Fibroblast of the aortic adventitia (primary cell): ENCODE data around the gene LRRC36. TPM values are rescaled to one million over a fixed set of nuclear protein-coding genes. Genes with fewer than 3 reads are reported as not detected.

ENCODE experiments used
- DNase-seq: peaks from one replicate; pipeline ENCODE4 v3.0.0-alpha.2; 2010; ENCODE audit warnings: low read depth
- H3K4me3 ChIP-seq: 2 replicates; pipeline ENCODE4 v1.5.1; 2011; ENCODE audit warnings: low read depth, mild to moderate bottlenecking, control low read depth, low read length, moderate library complexity
- CTCF ChIP-seq: IDR thresholded peaks from 2 replicates; pipeline ENCODE4 v1.5.1; 2011; ENCODE audit warnings: mild to moderate bottlenecking, low read length, control low read depth, inconsistent platforms; ENCODE audit not compliant: insufficient read depth
- total RNA-seq: library from RNA; depleted of rRNA; stranded (reverse); fragments of >200 nt; gene quantifications from 2 replicates; pipeline ENCODE4 v1.2.3, GENCODE V29; 2012; ENCODE audit warnings: low replicate concordance

The LRRC36 gene
- not detected in 2 replicates for total RNA-seq

DNA sequence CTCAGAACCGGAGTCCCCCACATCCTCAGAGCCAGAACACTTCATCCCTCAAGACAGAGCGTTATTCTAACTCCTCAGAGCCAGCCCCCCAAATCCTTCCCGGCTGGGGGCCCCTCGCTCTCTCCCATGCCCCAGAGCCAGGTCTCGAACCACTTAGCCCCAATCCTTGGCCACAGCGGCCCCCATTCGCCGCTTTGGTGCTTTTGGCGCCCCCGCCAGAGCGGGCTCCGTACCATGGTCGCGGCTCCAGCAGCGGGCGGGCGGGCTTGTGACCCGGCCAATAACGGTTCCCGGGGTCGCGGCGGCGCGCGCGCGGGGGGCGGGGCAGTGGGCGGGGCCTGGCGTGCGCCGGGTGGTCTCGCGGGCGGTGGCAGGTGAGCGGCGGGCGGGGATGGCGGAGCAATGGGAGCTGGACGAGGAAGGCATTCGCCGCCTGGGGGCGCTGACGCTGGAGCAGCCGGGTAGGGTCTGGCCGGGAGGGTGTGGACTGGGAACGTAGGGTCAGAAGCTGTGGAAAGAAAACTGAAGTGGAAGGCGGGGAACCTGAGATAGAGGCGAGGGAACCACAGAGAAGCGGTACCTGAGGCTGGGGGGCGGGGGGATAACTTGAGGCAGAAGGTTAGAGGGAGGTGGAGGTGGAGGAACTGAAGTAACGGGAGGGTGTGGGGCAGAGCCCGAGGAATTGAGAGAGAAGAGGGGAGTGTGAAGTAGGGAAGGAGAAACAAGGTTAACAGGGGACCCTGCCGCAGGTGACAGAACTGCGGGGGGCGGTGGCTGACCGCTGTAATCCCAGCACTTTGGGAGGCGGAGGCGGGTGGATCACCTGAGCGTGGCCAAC, at the start of gene LRRC36, which contains the start of gene KCTD19:
TSS of gene LRRC36 (plus strand) at position 344 of the 838 bp plus-strand sequence. CDS start at position 392, 48 bp downstream.
TSS of gene KCTD19 (minus strand) at position 270 of the 838 bp plus-strand sequence. CDS start at position 236, 34 bp downstream.
- DNase-seq: no peak
- peak; percentile 23 for TF ChIP-seq CTCF
- peak within 1 kb of the TSS; percentile 55 for H3K4me3 ChIP-seq

DNA sequence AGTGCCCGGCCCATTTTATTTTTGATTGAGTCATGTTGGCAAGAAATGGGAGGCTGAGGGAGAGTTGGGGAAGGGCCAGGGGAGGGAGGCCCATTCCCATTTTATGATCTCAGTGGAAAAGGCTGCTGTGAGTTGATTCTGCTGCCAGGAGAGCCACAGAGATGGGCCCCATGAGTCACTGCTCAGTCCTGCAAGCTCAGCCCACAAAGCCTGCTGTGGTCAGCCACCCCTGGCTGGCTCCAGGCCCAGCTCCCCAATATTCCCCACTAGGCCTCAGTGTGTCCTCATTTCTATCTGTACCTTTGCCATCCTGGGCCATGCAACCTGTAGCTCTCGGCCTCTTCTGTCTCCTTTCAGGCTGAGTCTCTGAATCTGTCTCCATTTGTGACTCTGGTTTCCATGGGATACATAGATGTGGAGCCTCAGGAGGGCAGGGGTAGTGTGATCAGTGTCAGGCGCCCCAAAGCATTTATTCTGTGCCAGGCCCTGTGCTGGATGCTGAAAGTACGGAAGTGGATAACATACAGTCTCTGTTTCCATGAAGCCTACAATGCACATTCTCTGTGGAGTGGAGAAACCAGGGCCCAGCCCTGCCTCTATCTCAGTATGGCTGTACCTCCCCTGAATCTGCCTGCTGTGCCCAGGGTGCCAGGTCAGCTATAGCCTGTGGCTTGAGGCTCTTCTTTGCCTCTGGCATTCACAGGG, 49.2 kb upstream of the LRRC36 start:
- peak; percentile 99 for DNase-seq
- no peak for TF ChIP-seq CTCF
- peak overlapping the region; percentile 6 for H3K4me3 ChIP-seq

- H3K4me3 ChIP-seq: peak overlapping the region; percentile 67
- peak; percentile 90 for DNase-seq
- TF ChIP-seq CTCF: no peak
Measured at GRCh38 chr16:67277999-67278772, 48.4 kb upstream of the LRRC36 start.

- peak overlapping the region; percentile 67 for H3K4me3 ChIP-seq
- no peak for DNase-seq
Measured at GRCh38 chr16:67278773-67279295, 47.8 kb upstream of the LRRC36 start.

DNA sequence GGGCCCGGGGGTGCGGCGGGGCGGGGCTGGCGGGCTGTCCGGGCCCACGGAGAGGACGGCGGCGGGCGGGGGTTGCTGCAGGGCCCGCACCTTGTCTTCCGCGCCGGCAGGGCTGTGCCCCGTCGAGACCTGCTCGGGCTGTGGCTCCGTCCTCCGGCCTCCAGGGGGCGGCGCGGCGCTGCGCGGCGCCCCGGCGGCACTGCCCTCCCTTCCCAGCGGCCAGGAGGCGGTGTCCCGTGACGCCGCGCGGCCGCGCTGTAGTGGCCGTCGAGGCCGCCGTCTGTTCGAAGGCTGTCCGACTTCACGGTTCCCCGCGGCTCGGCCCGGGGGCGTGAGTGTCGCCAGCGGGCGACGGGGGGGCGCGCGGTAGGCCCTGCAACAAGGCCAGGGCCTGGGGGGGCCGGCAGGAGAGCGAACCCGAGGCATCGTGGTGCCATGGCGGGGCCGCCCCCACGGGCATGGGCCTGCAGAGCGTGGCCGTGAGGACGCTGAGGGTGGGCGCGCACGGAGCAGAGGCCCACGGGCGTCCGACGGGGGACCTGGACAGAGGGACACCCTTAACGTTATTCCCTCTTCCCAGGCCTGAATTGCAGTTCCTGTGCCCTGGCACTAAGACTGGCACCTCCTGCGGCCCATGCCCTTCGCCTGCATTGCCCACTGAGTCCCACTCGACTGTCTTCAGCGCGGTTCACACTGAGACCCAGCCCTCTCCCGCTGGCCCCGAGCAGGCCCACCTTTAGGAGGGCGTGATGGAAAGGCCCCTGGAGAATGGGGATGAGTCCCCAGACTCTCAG, 47.1 kb upstream of the LRRC36 start, which contains the start of gene PLEKHG4:
TSS of gene PLEKHG4 (plus strand) at position 237 of the 794 bp plus-strand sequence. CDS start at position 750, 513 bp downstream.
- DNase-seq: peak; percentile 59
- H3K4me3 ChIP-seq: peak within 1 kb of the TSS; percentile 67
- TF ChIP-seq CTCF: peak; percentile 49

More at GRCh38 chr16:67278773-67279295, 47.8 kb upstream of the LRRC36 start:
- TF ChIP-seq CTCF: no peak
